ENCODE measurements around the gene GNB1L.

- TF ChIP-seq CTCF (IDR thresholded peaks at IDR 0.05) (no peak), POLR2A (IDR thresholded peaks at IDR 0.05) (no peak)
Observed at GRCh38 chr22:19791894-19792293, 62.8 kb downstream of the GNB1L start.
